Nephron progenitor cell (in vitro differentiated cells): Measurements from ENCODE around the gene TRPC1.

Experiments used
- DNase-seq: peaks from one replicate; pipeline ENCODE4 v3.0.0; 2021
- H3K27ac Mint-ChIP-seq: 2 replicates; pipeline ENCODE4 v1.8.0; 2021; ENCODE audit warnings: mild to moderate bottlenecking, moderate library complexity, mixed read lengths
- H3K27me3 Mint-ChIP-seq: 2 replicates; pipeline ENCODE4 v1.8.0; 2021; ENCODE audit warnings: mild to moderate bottlenecking, low read depth, mixed read lengths; ENCODE audit not compliant: poor library complexity
- H3K36me3 Mint-ChIP-seq: 2 replicates; pipeline ENCODE4 v1.8.0; 2021; ENCODE audit warnings: low read depth, mixed read lengths
- H3K4me1 Mint-ChIP-seq: 2 replicates; pipeline ENCODE4 v1.8.0; 2021; ENCODE audit warnings: mixed read lengths
- H3K4me3 Mint-ChIP-seq: 2 replicates; pipeline ENCODE4 v1.8.0; 2021; ENCODE audit warnings: mild to moderate bottlenecking, moderate library complexity, mixed read lengths
- H3K9me3 Mint-ChIP-seq: 2 replicates; pipeline ENCODE4 v1.8.0; 2021; ENCODE audit warnings: mild to moderate bottlenecking, moderate library complexity, mixed read lengths
- CTCF ChIP-seq: fragments of 200-600 bp; sonication (generic); IDR thresholded peaks from 2 replicates; pipeline ENCODE4 v1.5.0; 2021; ENCODE audit warnings: antibody characterized with exemption

TRPC1 gene

GRCh38 chr3:142785996-142786395 lies 62.2 kb downstream of the TRPC1 start:
- no peak for TF ChIP-seq CTCF
- no peak for DNase-seq
- peaks cover 25% of the 10 kb centered on the region for H3K36me3 Mint-ChIP-seq
- H3K9me3 Mint-ChIP-seq, result no peaks in the 10 kb centered on the region
- no peaks in the 10 kb centered on the region for H3K27me3 Mint-ChIP-seq
- H3K4me1 Mint-ChIP-seq, result peaks cover 5% of the 10 kb centered on the region
- no peak overlapping the region for H3K4me3 Mint-ChIP-seq
- no peak overlapping the region for H3K27ac Mint-ChIP-seq

- no peak for DNase-seq
- Mint-ChIP-seq H3K36me3 (peaks cover 14% of the 10 kb centered on the region), H3K27ac (peak overlapping the region; percentile 1), H3K4me3 (no peak overlapping the region), H3K4me1 (peaks cover 5% of the 10 kb centered on the region), H3K27me3 (no peaks in the 10 kb centered on the region), H3K9me3 (no peaks in the 10 kb centered on the region)
- no peak for TF ChIP-seq CTCF
These were observed 63.9 kb downstream of the TRPC1 start for GRCh38 chr3:142787719-142788118.

- Mint-ChIP-seq H3K27me3 (no peaks in the 10 kb centered on the region), H3K4me1 (peaks cover 5% of the 10 kb centered on the region), H3K4me3 (no peak overlapping the region), H3K27ac (no peak overlapping the region), H3K36me3 (peaks cover 25% of the 10 kb centered on the region), H3K9me3 (peaks cover 9% of the 10 kb centered on the region)
- DNase-seq, result no peak
- TF ChIP-seq CTCF, result no peak
These were observed 70.7 kb downstream of the TRPC1 start for GRCh38 chr3:142794508-142794907.

- Mint-ChIP-seq H3K4me3 (no peak overlapping the region), H3K4me1 (no peaks in the 10 kb centered on the region), H3K36me3 (peaks cover 25% of the 10 kb centered on the region), H3K27me3 (no peaks in the 10 kb centered on the region), H3K9me3 (peaks cover 9% of the 10 kb centered on the region), H3K27ac (no peak overlapping the region)
- DNase-seq, result no peak
- no peak for TF ChIP-seq CTCF
These were observed 71.5 kb downstream of the TRPC1 start for GRCh38 chr3:142795332-142795731.

GRCh38 chr3:142796823-142797222 lies 73.0 kb downstream of the TRPC1 start:
- Mint-ChIP-seq H3K36me3 (peaks cover 25% of the 10 kb centered on the region), H3K4me3 (no peak overlapping the region), H3K27me3 (no peaks in the 10 kb centered on the region), H3K9me3 (peaks cover 9% of the 10 kb centered on the region), H3K4me1 (no peaks in the 10 kb centered on the region), H3K27ac (peak overlapping the region; percentile 54)
- TF ChIP-seq CTCF, result no peak
- no peak for DNase-seq

- no peak for TF ChIP-seq CTCF
- Mint-ChIP-seq H3K27ac (no peak overlapping the region), H3K4me3 (no peak overlapping the region), H3K4me1 (no peaks in the 10 kb centered on the region), H3K27me3 (no peaks in the 10 kb centered on the region), H3K9me3 (no peaks in the 10 kb centered on the region), H3K36me3 (peaks cover 16% of the 10 kb centered on the region)
- DNase-seq, result no peak
These were observed 77.9 kb downstream of the TRPC1 start for GRCh38 chr3:142801746-142802145.
